ENCODE data around the gene ZFP36L2. TPM values are rescaled to one million over a fixed set of nuclear protein-coding genes. Genes with fewer than 3 reads are reported as not detected.

The ZFP36L2 gene
- total RNA-seq, 1 donor from 2014 or later = 8.2 TPM

DNA sequence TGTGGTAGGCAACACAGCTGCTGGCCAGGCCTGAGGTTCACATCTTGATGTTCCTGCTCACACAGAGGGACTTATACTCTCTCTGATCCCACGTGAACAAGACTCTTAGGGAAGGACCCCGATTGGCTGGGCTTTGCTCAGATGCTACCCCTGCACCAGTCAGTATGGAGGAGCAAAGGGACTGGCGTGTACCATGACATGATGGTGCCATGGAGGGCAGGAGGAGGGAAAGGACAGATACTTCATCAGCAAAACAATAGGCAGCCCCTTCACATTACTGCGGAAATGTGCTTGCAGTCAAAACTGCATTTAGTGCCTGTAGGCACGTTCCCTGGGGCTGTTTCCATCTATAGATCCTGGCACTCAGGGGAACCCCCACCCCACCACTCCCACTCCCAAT lies 42.7 kb downstream of the ZFP36L2 start:
- H3K27me3 ChIP-seq (ENCODE audit: control insufficient read depth, insufficient read depth, low read length) = no peaks in the 10 kb centered on the region
- no peaks in the 10 kb centered on the region for H3K36me3 ChIP-seq (ENCODE audit: control insufficient read depth, insufficient read depth, low read length)
- no peak overlapping the region for H3K4me3 ChIP-seq (ENCODE audit: low read depth, low read length)
- no peak for TF ChIP-seq CTCF (IDR thresholded peaks at IDR 0.05; ENCODE audit: insufficient read depth, low read length, severe bottlenecking)
- FAIRE-seq (no peak), DNase-seq (ENCODE audit: low read depth) (no peak)

DNA sequence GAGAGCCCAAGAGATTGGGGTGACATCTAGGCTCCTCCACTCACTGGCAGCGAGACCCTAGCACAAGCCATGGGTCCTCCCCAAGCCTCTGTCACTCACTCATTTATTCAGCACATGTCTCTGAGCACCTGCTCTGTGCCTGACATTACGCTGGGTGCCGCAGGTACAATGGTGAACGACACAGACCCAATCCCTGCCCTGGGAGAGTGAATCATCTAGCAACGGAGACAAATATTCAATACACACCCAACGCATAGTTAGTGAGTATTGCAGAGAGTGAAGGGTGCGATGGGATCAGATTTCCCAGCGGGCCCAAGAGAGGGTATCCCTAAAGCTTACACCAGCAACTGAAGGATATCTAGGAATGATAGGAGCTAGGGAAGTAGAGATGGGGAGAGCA lies 45.5 kb downstream of the ZFP36L2 start:
- DNase-seq (ENCODE audit: low read depth) = peak; percentile 89
- Histone ChIP-seq H3K36me3 (ENCODE audit: control insufficient read depth, insufficient read depth, low read length) (no peaks in the 10 kb centered on the region), H3K4me3 (ENCODE audit: low read depth, low read length) (no peak overlapping the region), H3K27me3 (ENCODE audit: control insufficient read depth, insufficient read depth, low read length) (no peaks in the 10 kb centered on the region)
- no peak for FAIRE-seq
- no peak for TF ChIP-seq CTCF (IDR thresholded peaks at IDR 0.05; ENCODE audit: insufficient read depth, low read length, severe bottlenecking)

GRCh38 chr2:43179942-43180341 lies 46.5 kb downstream of the ZFP36L2 start:
- H3K27me3 ChIP-seq (ENCODE audit: control insufficient read depth, insufficient read depth, low read length) = no peaks in the 10 kb centered on the region
- FAIRE-seq (no peak), DNase-seq (ENCODE audit: low read depth) (no peak)
- H3K4me3 ChIP-seq (ENCODE audit: low read depth, low read length) = no peak overlapping the region
- TF ChIP-seq CTCF (IDR thresholded peaks at IDR 0.05; ENCODE audit: insufficient read depth, low read length, severe bottlenecking) = no peak
- H3K36me3 ChIP-seq (ENCODE audit: control insufficient read depth, insufficient read depth, low read length) = no peaks in the 10 kb centered on the region

- DNase-seq (ENCODE audit: low read depth) (peak; percentile 80), FAIRE-seq (no peak)
- no peak for TF ChIP-seq CTCF (IDR thresholded peaks at IDR 0.05; ENCODE audit: insufficient read depth, low read length, severe bottlenecking)
- no peak overlapping the region for H3K4me3 ChIP-seq (ENCODE audit: low read depth, low read length)
- H3K36me3 ChIP-seq (ENCODE audit: control insufficient read depth, insufficient read depth, low read length) = no peaks in the 10 kb centered on the region
- no peaks in the 10 kb centered on the region for H3K27me3 ChIP-seq (ENCODE audit: control insufficient read depth, insufficient read depth, low read length)
Observed at GRCh38 chr2:43178602-43179542, 47.5 kb downstream of the ZFP36L2 start.

GRCh38 chr2:43178055-43178598 lies 48.3 kb downstream of the ZFP36L2 start:
- Histone ChIP-seq H3K27me3 (ENCODE audit: control insufficient read depth, insufficient read depth, low read length) (no peaks in the 10 kb centered on the region), H3K4me3 (ENCODE audit: low read depth, low read length) (no peak overlapping the region), H3K36me3 (ENCODE audit: control insufficient read depth, insufficient read depth, low read length) (no peaks in the 10 kb centered on the region)
- no peak for TF ChIP-seq CTCF (IDR thresholded peaks at IDR 0.05; ENCODE audit: insufficient read depth, low read length, severe bottlenecking)
- DNase-seq (ENCODE audit: low read depth) = no peak
- FAIRE-seq = no peak

Data from bronchial epithelial cell (primary cell).